Measurements from ENCODE around the gene COLEC11. TPM values are rescaled to one million over a fixed set of nuclear protein-coding genes. Genes with fewer than 3 reads are reported as not detected.

The COLEC11 gene
- total and polyA plus RNA-seq, 2 experiments from 2014 or later: 1.3 to 1.5 TPM

DNA sequence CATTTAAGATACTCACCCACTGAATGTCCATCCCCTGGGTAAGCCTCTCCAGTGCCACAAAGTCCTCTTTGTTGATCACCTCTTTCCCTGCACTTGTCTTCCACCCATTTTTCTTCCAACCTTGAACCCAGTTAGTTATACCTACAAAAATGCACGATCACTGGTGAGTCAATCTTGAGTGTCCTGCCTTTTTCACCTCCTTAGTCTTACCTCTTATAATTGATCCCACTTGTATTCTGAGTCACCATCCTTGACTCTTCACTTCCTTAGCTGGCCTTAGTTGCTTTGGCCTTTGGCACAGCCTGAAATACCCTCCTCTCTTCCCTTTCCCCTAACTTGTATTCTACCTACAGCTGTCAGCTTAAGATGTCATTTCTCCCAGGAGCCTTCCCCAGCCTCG is 47.0 kb upstream of the COLEC11 start (continued):
- TF ChIP-seq EZH2phosphoT487 (IDR thresholded peaks at IDR 0.05; ENCODE audit: unreplicated experiment): no peak
- TF ChIP-seq CREB1 (CRISPR knock-in tag; IDR thresholded peaks at IDR 0.05; ENCODE audit: low read depth): no peak
- TF ChIP-seq, protein P1, sequence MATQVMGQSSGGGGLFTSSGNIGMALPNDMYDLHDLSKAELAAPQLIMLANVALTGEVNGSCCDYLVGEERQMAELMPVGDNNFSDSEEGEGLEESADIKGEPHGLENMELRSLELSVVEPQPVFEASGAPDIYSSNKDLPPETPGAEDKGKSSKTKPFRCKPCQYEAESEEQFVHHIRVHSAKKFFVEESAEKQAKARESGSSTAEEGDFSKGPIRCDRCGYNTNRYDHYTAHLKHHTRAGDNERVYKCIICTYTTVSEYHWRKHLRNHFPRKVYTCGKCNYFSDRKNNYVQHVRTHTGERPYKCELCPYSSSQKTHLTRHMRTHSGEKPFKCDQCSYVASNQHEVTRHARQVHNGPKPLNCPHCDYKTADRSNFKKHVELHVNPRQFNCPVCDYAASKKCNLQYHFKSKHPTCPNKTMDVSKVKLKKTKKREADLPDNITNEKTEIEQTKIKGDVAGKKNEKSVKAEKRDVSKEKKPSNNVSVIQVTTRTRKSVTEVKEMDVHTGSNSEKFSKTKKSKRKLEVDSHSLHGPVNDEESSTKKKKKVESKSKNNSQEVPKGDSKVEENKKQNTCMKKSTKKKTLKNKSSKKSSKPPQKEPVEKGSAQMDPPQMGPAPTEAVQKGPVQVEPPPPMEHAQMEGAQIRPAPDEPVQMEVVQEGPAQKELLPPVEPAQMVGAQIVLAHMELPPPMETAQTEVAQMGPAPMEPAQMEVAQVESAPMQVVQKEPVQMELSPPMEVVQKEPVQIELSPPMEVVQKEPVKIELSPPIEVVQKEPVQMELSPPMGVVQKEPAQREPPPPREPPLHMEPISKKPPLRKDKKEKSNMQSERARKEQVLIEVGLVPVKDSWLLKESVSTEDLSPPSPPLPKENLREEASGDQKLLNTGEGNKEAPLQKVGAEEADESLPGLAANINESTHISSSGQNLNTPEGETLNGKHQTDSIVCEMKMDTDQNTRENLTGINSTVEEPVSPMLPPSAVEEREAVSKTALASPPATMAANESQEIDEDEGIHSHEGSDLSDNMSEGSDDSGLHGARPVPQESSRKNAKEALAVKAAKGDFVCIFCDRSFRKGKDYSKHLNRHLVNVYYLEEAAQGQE (IDR thresholded peaks at IDR 0.05; ENCODE audit: unreplicated experiment): no peak
- TF ChIP-seq EZH2 (IDR thresholded peaks at IDR 0.05; ENCODE audit: low read depth, unreplicated experiment): no peak
- TF ChIP-seq STAT1 (IDR thresholded peaks at IDR 0.05; ENCODE audit: unreplicated experiment): no peak
- TF ChIP-seq JUNB (IDR thresholded peaks at IDR 0.05; ENCODE audit: unreplicated experiment): no peak
- TF ChIP-seq ZNF114 (CRISPR knock-in tag; IDR thresholded peaks at IDR 0.05): no peak
- TF ChIP-seq POLR2AphosphoS5 (IDR thresholded peaks at IDR 0.05; ENCODE audit: low read depth): no peak
- no peak for TF ChIP-seq NANOG (IDR thresholded peaks at IDR 0.05; ENCODE audit: borderline replicate concordance)
- TF ChIP-seq ZNF331 (CRISPR knock-in tag; IDR thresholded peaks at IDR 0.05; ENCODE audit: low read depth): no peak
- TF ChIP-seq, protein P2, sequence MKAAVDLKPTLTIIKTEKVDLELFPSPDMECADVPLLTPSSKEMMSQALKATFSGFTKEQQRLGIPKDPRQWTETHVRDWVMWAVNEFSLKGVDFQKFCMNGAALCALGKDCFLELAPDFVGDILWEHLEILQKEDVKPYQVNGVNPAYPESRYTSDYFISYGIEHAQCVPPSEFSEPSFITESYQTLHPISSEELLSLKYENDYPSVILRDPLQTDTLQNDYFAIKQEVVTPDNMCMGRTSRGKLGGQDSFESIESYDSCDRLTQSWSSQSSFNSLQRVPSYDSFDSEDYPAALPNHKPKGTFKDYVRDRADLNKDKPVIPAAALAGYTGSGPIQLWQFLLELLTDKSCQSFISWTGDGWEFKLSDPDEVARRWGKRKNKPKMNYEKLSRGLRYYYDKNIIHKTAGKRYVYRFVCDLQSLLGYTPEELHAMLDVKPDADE (IDR thresholded peaks at IDR 0.05): no peak

DNA sequence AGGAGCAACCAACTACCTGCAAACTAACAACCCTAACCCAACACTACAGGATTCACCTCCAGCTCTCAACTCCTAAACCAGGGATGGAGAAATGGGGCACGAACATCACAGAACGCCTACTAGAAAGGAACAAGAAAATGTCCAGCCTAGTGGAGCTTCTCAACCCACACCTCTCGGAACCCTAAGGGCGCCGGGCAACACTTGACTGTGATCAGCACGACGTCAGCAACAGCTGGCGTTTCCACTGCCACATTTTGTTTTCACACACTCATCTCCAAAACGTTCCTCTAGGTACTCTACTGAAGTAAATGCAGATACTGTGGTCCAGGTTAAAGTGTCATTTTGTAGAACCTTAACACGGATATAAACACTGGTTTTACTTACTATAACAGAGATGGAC is 41.0 kb upstream of the COLEC11 start:
- Histone ChIP-seq H3K4me3 (no peak overlapping the region), H3K4me1 (ENCODE audit: insufficient read depth) (peaks cover 6% of the 10 kb centered on the region), H3K79me2 (replicated peaks; ENCODE audit: insufficient read depth) (peaks cover 51% of the 10 kb centered on the region), H3K36me3 (ENCODE audit: insufficient read depth) (peaks cover 48% of the 10 kb centered on the region), H3F3A (replicated peaks; ENCODE audit: low read depth) (peaks cover 8% of the 10 kb centered on the region; the same call in 1 of the 2 replicates), H2AFZ (no peak overlapping the region), H3K4me2 (no peak overlapping the region), H3K27me3 (ENCODE audit: insufficient read depth) (no peaks in the 10 kb centered on the region), H4K20me1 (replicated peaks; ENCODE audit: insufficient read depth) (peaks cover 28% of the 10 kb centered on the region), H3K9me2 (ENCODE audit: insufficient read depth) (no peaks in the 10 kb centered on the region), H3K27ac (ENCODE audit: low read depth) (no peak overlapping the region)
- DNase-seq (ENCODE audit: low spot score): no peak
- H3K27me3 Mint-ChIP-seq (ENCODE audit: insufficient read depth, low read depth, poor library complexity): peaks cover 3% of the 10 kb centered on the region
- ATAC-seq: no peak
- H3K4me3 Mint-ChIP-seq: no peak overlapping the region
- peaks cover 77% of the 10 kb centered on the region for H3K36me3 Mint-ChIP-seq (ENCODE audit: low read depth)
- peaks cover 2% of the 10 kb centered on the region; the same call in 1 of the 3 replicates for H3K4me1 Mint-ChIP-seq
- H3K27ac Mint-ChIP-seq: no peak overlapping the region
- no peaks in the 10 kb centered on the region for H3K9me3 Mint-ChIP-seq
- no peak for TF ChIP-seq JUNB (IDR thresholded peaks at IDR 0.05; ENCODE audit: unreplicated experiment)
- TF ChIP-seq, protein P3, sequence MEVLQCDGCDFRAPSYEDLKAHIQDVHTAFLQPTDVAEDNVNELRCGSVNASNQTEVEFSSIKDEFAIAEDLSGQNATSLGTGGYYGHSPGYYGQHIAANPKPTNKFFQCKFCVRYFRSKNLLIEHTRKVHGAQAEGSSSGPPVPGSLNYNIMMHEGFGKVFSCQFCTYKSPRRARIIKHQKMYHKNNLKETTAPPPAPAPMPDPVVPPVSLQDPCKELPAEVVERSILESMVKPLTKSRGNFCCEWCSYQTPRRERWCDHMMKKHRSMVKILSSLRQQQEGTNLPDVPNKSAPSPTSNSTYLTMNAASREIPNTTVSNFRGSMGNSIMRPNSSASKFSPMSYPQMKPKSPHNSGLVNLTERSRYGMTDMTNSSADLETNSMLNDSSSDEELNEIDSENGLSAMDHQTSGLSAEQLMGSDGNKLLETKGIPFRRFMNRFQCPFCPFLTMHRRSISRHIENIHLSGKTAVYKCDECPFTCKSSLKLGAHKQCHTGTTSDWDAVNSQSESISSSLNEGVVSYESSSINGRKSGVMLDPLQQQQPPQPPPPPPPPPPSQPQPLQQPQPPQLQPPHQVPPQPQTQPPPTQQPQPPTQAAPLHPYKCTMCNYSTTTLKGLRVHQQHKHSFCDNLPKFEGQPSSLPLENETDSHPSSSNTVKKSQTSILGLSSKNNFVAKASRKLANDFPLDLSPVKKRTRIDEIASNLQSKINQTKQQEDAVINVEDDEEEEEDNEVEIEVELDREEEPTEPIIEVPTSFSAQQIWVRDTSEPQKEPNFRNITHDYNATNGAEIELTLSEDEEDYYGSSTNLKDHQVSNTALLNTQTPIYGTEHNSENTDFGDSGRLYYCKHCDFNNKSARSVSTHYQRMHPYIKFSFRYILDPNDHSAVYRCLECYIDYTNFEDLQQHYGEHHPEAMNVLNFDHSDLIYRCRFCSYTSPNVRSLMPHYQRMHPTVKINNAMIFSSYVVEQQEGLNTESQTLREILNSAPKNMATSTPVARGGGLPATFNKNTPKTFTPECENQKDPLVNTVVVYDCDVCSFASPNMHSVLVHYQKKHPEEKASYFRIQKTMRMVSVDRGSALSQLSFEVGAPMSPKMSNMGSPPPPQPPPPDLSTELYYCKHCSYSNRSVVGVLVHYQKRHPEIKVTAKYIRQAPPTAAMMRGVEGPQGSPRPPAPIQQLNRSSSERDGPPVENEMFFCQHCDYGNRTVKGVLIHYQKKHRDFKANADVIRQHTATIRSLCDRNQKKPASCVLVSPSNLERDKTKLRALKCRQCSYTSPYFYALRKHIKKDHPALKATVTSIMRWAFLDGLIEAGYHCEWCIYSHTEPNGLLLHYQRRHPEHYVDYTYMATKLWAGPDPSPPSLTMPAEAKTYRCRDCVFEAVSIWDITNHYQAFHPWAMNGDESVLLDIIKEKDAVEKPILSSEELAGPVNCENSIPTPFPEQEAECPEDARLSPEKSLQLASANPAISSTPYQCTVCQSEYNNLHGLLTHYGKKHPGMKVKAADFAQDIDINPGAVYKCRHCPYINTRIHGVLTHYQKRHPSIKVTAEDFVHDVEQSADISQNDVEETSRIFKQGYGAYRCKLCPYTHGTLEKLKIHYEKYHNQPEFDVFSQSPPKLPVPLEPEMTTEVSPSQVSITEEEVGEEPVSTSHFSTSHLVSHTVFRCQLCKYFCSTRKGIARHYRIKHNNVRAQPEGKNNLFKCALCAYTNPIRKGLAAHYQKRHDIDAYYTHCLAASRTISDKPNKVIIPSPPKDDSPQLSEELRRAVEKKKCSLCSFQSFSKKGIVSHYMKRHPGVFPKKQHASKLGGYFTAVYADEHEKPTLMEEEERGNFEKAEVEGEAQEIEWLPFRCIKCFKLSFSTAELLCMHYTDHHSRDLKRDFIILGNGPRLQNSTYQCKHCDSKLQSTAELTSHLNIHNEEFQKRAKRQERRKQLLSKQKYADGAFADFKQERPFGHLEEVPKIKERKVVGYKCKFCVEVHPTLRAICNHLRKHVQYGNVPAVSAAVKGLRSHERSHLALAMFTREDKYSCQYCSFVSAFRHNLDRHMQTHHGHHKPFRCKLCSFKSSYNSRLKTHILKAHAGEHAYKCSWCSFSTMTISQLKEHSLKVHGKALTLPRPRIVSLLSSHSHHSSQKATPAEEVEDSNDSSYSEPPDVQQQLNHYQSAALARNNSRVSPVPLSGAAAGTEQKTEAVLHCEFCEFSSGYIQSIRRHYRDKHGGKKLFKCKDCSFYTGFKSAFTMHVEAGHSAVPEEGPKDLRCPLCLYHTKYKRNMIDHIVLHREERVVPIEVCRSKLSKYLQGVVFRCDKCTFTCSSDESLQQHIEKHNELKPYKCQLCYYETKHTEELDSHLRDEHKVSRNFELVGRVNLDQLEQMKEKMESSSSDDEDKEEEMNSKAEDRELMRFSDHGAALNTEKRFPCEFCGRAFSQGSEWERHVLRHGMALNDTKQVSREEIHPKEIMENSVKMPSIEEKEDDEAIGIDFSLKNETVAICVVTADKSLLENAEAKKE (CRISPR knock-in tag; IDR thresholded peaks at IDR 0.05): no peak
- no peak for TF ChIP-seq EZH2phosphoT487 (IDR thresholded peaks at IDR 0.05; ENCODE audit: unreplicated experiment)
- no peak for TF ChIP-seq POLR2AphosphoS5 (IDR thresholded peaks at IDR 0.05; ENCODE audit: low read depth)
- TF ChIP-seq, protein P2 (IDR thresholded peaks at IDR 0.05): no peak

All from GM23338 (cell line).